Measurements from ENCODE around the gene TTBK2. TPM values are rescaled to one million over a fixed set of nuclear protein-coding genes. Genes with fewer than 3 reads are reported as not detected.
"Not testable (repeated sequence)": the region's sequence is repeated elsewhere in the genome, so short reads cannot be mapped to it uniquely, and the experiment has no call there.

Gene TTBK2
- total RNA-seq, 1 experiment from 2014 or later = 25.5 TPM

DNA sequence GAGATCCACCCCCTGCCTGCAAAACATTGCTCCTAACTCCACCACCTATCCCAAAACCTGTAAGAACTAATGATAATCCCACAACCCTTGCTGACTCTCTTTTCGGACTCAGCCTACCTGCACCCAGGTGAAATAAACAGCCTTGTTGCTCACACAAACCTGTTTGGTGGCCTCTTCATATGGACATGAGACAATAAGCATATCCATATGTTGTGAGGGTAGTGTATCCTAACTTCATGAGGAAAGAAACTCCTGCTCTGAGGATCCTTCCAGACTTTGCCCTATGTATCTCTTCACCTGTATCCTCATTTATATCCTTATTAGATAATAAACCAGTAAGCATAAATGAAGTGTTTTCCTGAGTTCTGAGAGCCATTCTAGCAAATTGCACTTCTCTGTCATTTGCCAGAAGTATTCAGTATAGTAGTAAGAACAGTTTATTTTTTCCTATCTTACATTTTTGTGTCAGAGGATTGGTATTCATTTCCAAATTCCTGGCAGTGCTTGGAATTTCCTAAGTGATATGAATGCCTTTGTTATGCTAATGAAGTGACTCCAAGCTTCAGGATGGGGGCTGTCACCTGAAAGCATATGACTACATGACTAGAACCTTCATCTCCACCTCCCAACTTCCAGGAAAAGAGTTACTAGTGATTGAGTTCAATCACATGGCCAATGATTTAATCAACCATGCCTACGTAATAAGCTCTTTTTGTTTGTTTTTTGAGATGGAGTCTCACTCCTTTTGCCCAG, 30.2 kb downstream of the TTBK2 start:
- Mint-ChIP-seq H3K4me3 (ENCODE audit: unreplicated experiment) (no peak overlapping the region), H3K9me3 (ENCODE audit: unreplicated experiment) (peaks cover 15% of the 10 kb centered on the region), H3K27ac (ENCODE audit: low read depth, unreplicated experiment) (no peak overlapping the region), H3K4me1 (ENCODE audit: insufficient read depth, unreplicated experiment) (no peaks in the 10 kb centered on the region), H3K36me3 (ENCODE audit: insufficient read depth, unreplicated experiment) (no peaks in the 10 kb centered on the region), H3K27me3 (ENCODE audit: insufficient read depth, unreplicated experiment) (no peaks in the 10 kb centered on the region)
- ChIA-PET POLR2A (interaction anchor here (0.6 to 1.6 kb wide), 5 partner anchors 15 to 187 kb away, joined by 3 to 7 read pairs (median 3); no protein-coding TSS in a partner anchor), CTCF (interaction anchor here (1.0 kb wide), 1 partner anchor 153 kb away, joined by 3 read pairs; the partner anchor contains the start of gene CDAN1)
- TF ChIP-seq, protein P1, sequence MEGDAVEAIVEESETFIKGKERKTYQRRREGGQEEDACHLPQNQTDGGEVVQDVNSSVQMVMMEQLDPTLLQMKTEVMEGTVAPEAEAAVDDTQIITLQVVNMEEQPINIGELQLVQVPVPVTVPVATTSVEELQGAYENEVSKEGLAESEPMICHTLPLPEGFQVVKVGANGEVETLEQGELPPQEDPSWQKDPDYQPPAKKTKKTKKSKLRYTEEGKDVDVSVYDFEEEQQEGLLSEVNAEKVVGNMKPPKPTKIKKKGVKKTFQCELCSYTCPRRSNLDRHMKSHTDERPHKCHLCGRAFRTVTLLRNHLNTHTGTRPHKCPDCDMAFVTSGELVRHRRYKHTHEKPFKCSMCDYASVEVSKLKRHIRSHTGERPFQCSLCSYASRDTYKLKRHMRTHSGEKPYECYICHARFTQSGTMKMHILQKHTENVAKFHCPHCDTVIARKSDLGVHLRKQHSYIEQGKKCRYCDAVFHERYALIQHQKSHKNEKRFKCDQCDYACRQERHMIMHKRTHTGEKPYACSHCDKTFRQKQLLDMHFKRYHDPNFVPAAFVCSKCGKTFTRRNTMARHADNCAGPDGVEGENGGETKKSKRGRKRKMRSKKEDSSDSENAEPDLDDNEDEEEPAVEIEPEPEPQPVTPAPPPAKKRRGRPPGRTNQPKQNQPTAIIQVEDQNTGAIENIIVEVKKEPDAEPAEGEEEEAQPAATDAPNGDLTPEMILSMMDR (IDR thresholded peaks at IDR 0.05; ENCODE audit: unreplicated experiment) = no peak
- intact Hi-C loops (cut with micrococcal nuclease) = no loop called here
- BruUV-seq (replicated peaks) = no TSS peak
- peak; percentile 60 for DNase-seq (ENCODE audit: unreplicated experiment)

DNA sequence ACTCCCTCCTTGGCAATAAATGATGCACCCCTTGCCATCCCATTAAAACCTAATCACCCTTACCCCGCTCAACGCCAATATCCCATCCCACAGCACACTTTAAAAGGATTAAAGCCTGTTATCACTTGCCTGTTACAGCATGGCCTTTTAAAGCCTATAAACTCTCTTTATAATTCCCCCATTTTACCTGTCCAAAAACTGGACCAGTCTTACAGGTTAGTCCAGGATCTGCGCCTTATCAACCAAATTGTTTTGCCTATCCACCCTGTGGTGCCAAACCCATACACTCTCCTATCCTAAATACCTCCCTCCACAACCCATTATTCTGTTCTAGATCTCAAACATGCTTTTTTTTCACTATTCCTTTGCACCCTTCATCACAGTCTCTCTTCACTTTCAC, 33.2 kb downstream of the TTBK2 start:
- POLR2A ChIA-PET; H3K27ac Mint-ChIP-seq (ENCODE audit: low read depth, unreplicated experiment); intact Hi-C loops (cut with micrococcal nuclease); BruUV-seq (replicated peaks); CTCF ChIA-PET; H3K4me1 Mint-ChIP-seq (ENCODE audit: insufficient read depth, unreplicated experiment); DNase-seq (ENCODE audit: unreplicated experiment); H3K4me3 Mint-ChIP-seq (ENCODE audit: unreplicated experiment); H3K27me3 Mint-ChIP-seq (ENCODE audit: insufficient read depth, unreplicated experiment); H3K36me3 Mint-ChIP-seq (ENCODE audit: insufficient read depth, unreplicated experiment): not testable (repeated sequence)
- peaks cover 19% of the 10 kb centered on the region for H3K9me3 Mint-ChIP-seq (ENCODE audit: unreplicated experiment)

DNA sequence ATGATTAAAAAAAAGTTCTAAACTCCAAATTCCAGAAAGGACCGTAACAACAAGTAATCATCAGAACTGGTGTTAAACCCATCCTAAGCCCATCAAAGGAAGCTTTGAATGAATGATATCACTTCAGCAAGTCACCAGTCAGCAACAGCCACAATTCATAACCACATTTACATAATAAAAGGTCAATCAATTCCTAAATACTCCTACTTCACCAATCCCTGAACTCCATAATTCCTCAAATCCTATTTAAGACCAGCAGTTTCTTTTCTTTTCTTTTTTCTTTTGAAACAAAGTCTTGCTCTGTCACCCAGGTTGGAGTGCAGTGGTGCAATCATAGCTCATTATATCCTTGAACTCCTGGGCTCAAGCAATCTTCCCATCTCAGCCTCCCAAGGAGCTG, 40.5 kb downstream of the TTBK2 start:
- intact Hi-C loops (cut with micrococcal nuclease) = no loop called here
- TF ChIP-seq, protein P1 (IDR thresholded peaks at IDR 0.05; ENCODE audit: unreplicated experiment) = no peak
- POLR2A ChIA-PET = interaction anchor here (0.6 to 1.7 kb wide), 4 partner anchors 18 to 43 kb away, joined by 3 read pairs; no protein-coding TSS in a partner anchor
- H3K27me3 Mint-ChIP-seq (ENCODE audit: insufficient read depth, unreplicated experiment) = no peaks in the 10 kb centered on the region
- BruUV-seq (replicated peaks) = no TSS peak
- H3K4me3 Mint-ChIP-seq (ENCODE audit: unreplicated experiment) = no peak overlapping the region
- peaks cover 9% of the 10 kb centered on the region for H3K9me3 Mint-ChIP-seq (ENCODE audit: unreplicated experiment)
- DNase-seq (ENCODE audit: unreplicated experiment) = no peak
- H3K4me1 Mint-ChIP-seq (ENCODE audit: insufficient read depth, unreplicated experiment) = peaks cover 6% of the 10 kb centered on the region
- no peak overlapping the region for H3K27ac Mint-ChIP-seq (ENCODE audit: low read depth, unreplicated experiment)
- no peaks in the 10 kb centered on the region for H3K36me3 Mint-ChIP-seq (ENCODE audit: insufficient read depth, unreplicated experiment)
- CTCF ChIA-PET = interaction anchor here (0.6 kb wide), 1 partner anchor 30 kb away, joined by 4 read pairs; no protein-coding TSS in a partner anchor

DNA sequence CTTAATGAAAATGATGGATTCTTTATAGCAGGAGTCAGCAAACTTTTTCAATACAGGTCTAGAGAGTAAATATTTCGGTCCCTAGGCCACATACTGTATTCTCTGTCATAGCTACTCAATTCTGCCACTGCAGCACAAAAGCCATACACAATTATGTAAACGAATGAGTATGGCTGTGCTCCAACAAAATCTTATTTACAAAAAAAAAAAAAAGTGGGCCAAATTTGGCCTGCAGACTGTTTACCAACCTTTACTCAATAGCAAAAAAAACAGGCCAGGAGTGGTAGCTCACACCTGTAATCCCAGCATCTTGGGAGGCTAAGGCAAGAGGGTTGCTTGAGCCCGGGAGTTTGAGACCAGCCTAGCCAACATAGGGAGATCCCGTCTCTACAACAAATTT, 41.1 kb downstream of the TTBK2 start:
- no TSS peak for BruUV-seq (replicated peaks)
- intact Hi-C loops (cut with micrococcal nuclease) = no loop called here
- H3K9me3 Mint-ChIP-seq (ENCODE audit: unreplicated experiment) = peaks cover 6% of the 10 kb centered on the region
- no peak overlapping the region for H3K4me3 Mint-ChIP-seq (ENCODE audit: unreplicated experiment)
- ChIA-PET CTCF (interaction anchor here (0.6 kb wide), 2 partner anchors 31 to 230 kb away, joined by 3 to 4 read pairs; no protein-coding TSS in a partner anchor), POLR2A (interaction anchor here (0.7 to 1.7 kb wide), 3 partner anchors 18 to 39 kb away, joined by 3 read pairs; no protein-coding TSS in a partner anchor)
- no peak for DNase-seq (ENCODE audit: unreplicated experiment)
- no peaks in the 10 kb centered on the region for H3K36me3 Mint-ChIP-seq (ENCODE audit: insufficient read depth, unreplicated experiment)
- H3K27ac Mint-ChIP-seq (ENCODE audit: low read depth, unreplicated experiment) = no peak overlapping the region
- peaks cover 6% of the 10 kb centered on the region for H3K4me1 Mint-ChIP-seq (ENCODE audit: insufficient read depth, unreplicated experiment)
- H3K27me3 Mint-ChIP-seq (ENCODE audit: insufficient read depth, unreplicated experiment) = no peaks in the 10 kb centered on the region
- TF ChIP-seq, protein P1 (IDR thresholded peaks at IDR 0.05; ENCODE audit: unreplicated experiment) = no peak

All from MCF 10A (cell line).